HCT116 (cell line): Measurements from ENCODE around the gene ENOX1.

Experiments used
- CTCF ChIP-seq, 3 experiments: fragments of 200-600 bp in 1 of 3; sonication (generic) in 1 of 3; IDR thresholded peaks in 2 of 3; conservative IDR thresholded peaks in 1 of 3; 2 replicates each; pipeline ENCODE4 v1.5.1; 2012 to 2017; ENCODE audit warnings: low read depth in 2 of 3, low read length in 2 of 3, antibody characterized with exemption in 1 of 3, borderline replicate concordance in 1 of 3, control low read depth in 1 of 3, mild to moderate bottlenecking in 1 of 3, mixed read lengths in 1 of 3, mixed run types in 1 of 3, moderate library complexity in 1 of 3; ENCODE audit not compliant: insufficient read depth in 1 of 3
- EGR1 ChIP-seq: IDR thresholded peaks from 2 replicates; pipeline ENCODE4 v1.6.1; 2012; ENCODE audit warnings: low read depth
- ELF1 ChIP-seq: IDR thresholded peaks from 2 replicates; pipeline ENCODE4 v1.6.1; 2012; ENCODE audit warnings: low read depth, borderline replicate concordance
- EZH2 ChIP-seq: fragments of 200-600 bp; sonication (generic); IDR thresholded peaks from 2 replicates; pipeline ENCODE4 v1.6.1; 2017; ENCODE audit warnings: antibody characterized with exemption, mixed run types
- EZH2phosphoT487 ChIP-seq: fragments of 200-600 bp; IDR thresholded peaks from 2 replicates; pipeline ENCODE4 v1.6.1; 2018; ENCODE audit warnings: antibody characterized with exemption, borderline replicate concordance
- POLR2AphosphoS5 ChIP-seq: IDR thresholded peaks from 2 replicates; pipeline ENCODE4 v1.6.1; 2011; ENCODE audit warnings: mild to moderate bottlenecking, low read depth, low read length, moderate library complexity
- RAD21 ChIP-seq: IDR thresholded peaks from 2 replicates; pipeline ENCODE4 v1.6.1; 2012; ENCODE audit warnings: low read depth, mild to moderate bottlenecking
- REST ChIP-seq: IDR thresholded peaks from 2 replicates; pipeline ENCODE4 v1.6.1; 2012; ENCODE audit warnings: low read depth
- SIN3A ChIP-seq: IDR thresholded peaks from 2 replicates; pipeline ENCODE4 v1.6.1; 2012; ENCODE audit warnings: low read depth
- SP1 ChIP-seq: IDR thresholded peaks from 2 replicates; pipeline ENCODE4 v1.6.1; 2012; ENCODE audit warnings: low read depth
- SRF ChIP-seq: IDR thresholded peaks from 2 replicates; pipeline ENCODE4 v1.6.1; 2012; ENCODE audit warnings: low read depth
- ZFX ChIP-seq: fragments of 450-650 bp; IDR thresholded peaks from 2 replicates; pipeline ENCODE4 v1.6.1; 2017
- TF ChIP-seq, protein P1 (sequence below): IDR thresholded peaks from 2 replicates; pipeline ENCODE4 v1.6.1; 2012

- TF ChIP-seq ZFX (no peak), CTCF (IDR thresholded peaks at IDR 0.05 in 2 of 3, conservative IDR thresholded peaks at IDR 0.05 in 1 of 3; ENCODE audit: borderline replicate concordance in 1 of 3, insufficient read depth in 1 of 3, low read depth in 2 of 3, low read length in 2 of 3) (no peak), POLR2AphosphoS5 (no peak), EZH2 (no peak), SP1 (no peak), EGR1 (no peak), SIN3A (no peak), REST (no peak), EZH2phosphoT487 (no peak), SRF (no peak), RAD21 (no peak), ELF1 (no peak)
- TF ChIP-seq, protein P1, sequence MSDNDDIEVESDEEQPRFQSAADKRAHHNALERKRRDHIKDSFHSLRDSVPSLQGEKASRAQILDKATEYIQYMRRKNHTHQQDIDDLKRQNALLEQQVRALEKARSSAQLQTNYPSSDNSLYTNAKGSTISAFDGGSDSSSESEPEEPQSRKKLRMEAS = no peak
Measured at GRCh38 chr13:43584751-43585150, 202.0 kb downstream of the ENOX1 start.
